ENCODE measurements around the gene TBC1D5. TPM values are rescaled to one million over a fixed set of nuclear protein-coding genes. Genes with fewer than 3 reads are reported as not detected.

Gene TBC1D5
- total and polyA plus RNA-seq, 2 of the 8 experiments (the other 6 are each of a cell fraction or from before 2014, with no cell fraction given) = 11.0 to 22.9 TPM

- TF ChIP-seq JUND (IDR thresholded peaks at IDR 0.05; ENCODE audit: low read length) (no peak), POU5F1 (IDR thresholded peaks at IDR 0.05; ENCODE audit: low read depth, low read length) (no peak), USF2 (IDR thresholded peaks at IDR 0.05; ENCODE audit: low read length) (no peak), CREB1 (IDR thresholded peaks at IDR 0.05) (no peak), GTF2F1 (IDR thresholded peaks at IDR 0.05; ENCODE audit: borderline replicate concordance, low read depth, low read length) (no peak), CTCF (IDR thresholded peaks at IDR 0.05; ENCODE audit: control extremely low read depth in 1 of 3, insufficient read depth in 1 of 3, low read depth in 1 of 3, low read length in 3 of 3) (no peak), ZNF274 (IDR thresholded peaks at IDR 0.05; ENCODE audit: borderline replicate concordance, extremely low read depth, low read length) (no peak), TEAD4 (IDR thresholded peaks at IDR 0.05; ENCODE audit: low read depth, low read length) (no peak)
These were observed 342.8 kb downstream of the TBC1D5 start (continued) for GRCh38 chr3:17399586-17399985.
